HepG2 (cell line): ENCODE data around the gene IQCE. TPM values are rescaled to one million over a fixed set of nuclear protein-coding genes. Genes with fewer than 3 reads are reported as not detected.

ENCODE experiments used
- ARID4A ChIP-seq: sonication (generic); formaldehyde crosslinking; IDR thresholded peaks from 2 replicates; pipeline ENCODE4 v1.5.0; 2020; ENCODE audit warnings: mild to moderate bottlenecking, missing genetic modification reagents, borderline replicate concordance
- GPBP1L1 ChIP-seq: sonication (generic); formaldehyde crosslinking; IDR thresholded peaks from 2 replicates; pipeline ENCODE4 v1.5.0; 2020; ENCODE audit warnings: mild to moderate bottlenecking, missing genetic modification reagents
- HOXA3 ChIP-seq: sonication (generic); formaldehyde crosslinking; IDR thresholded peaks from 2 replicates; pipeline ENCODE4 v1.5.0; 2020; ENCODE audit warnings: missing genetic modification reagents
- KAT8 ChIP-seq: IDR thresholded peaks from 2 replicates; pipeline ENCODE4 v1.6.1; 2016; ENCODE audit warnings: missing genetic modification reagents, missing compliant biosample characterization
- MAFG ChIP-seq: sonication (generic); formaldehyde crosslinking; IDR thresholded peaks from 2 replicates; pipeline ENCODE4 v1.5.1; 2020; ENCODE audit warnings: mild to moderate bottlenecking, missing genetic modification reagents
- POGZ ChIP-seq: sonication (generic); formaldehyde crosslinking; IDR thresholded peaks from 2 replicates; pipeline ENCODE4 v1.4.0; 2020; ENCODE audit warnings: mild to moderate bottlenecking, missing genetic modification reagents
- POLR2G ChIP-seq: fragments of 200-400 bp; formaldehyde crosslinking; IDR thresholded peaks from 2 replicates; pipeline ENCODE4 v1.6.1; 2018; ENCODE audit warnings: mild to moderate bottlenecking, low read depth, low read length, moderate library complexity
- SAFB2 ChIP-seq: sonication (generic); formaldehyde crosslinking; IDR thresholded peaks from 2 replicates; pipeline ENCODE4 v1.5.1; 2020; ENCODE audit warnings: missing genetic modification reagents, low read depth, mild to moderate bottlenecking, borderline replicate concordance
- TARDBP ChIP-seq: sonication (generic); formaldehyde crosslinking; IDR thresholded peaks from 2 replicates; pipeline ENCODE4 v1.8.0; 2022; ENCODE audit warnings: mild to moderate bottlenecking, missing genetic modification reagents
- ZNF44 ChIP-seq: sonication (generic); formaldehyde crosslinking; IDR thresholded peaks from 2 replicates; pipeline ENCODE4 v1.5.1; 2020; ENCODE audit warnings: mild to moderate bottlenecking, missing genetic modification reagents
- ZNF451 ChIP-seq: sonication (generic); formaldehyde crosslinking; IDR thresholded peaks from 2 replicates; pipeline ENCODE4 v1.5.0; 2020; ENCODE audit warnings: mild to moderate bottlenecking, missing genetic modification reagents
- ZNF572 ChIP-seq: sonication (generic); formaldehyde crosslinking; IDR thresholded peaks from 2 replicates; pipeline ENCODE4 v1.5.1; 2020; ENCODE audit warnings: mild to moderate bottlenecking, missing genetic modification reagents
- ZNF775 ChIP-seq: sonication (generic); formaldehyde crosslinking; IDR thresholded peaks from 2 replicates; pipeline ENCODE4 v1.4.0; 2020; ENCODE audit warnings: missing genetic modification reagents, mild to moderate bottlenecking, moderate library complexity, borderline replicate concordance
- ZSCAN29 ChIP-seq: sonication (generic); formaldehyde crosslinking; conservative IDR thresholded peaks from 2 replicates; pipeline ENCODE4 v1.4.0; 2020; ENCODE audit warnings: mild to moderate bottlenecking, missing genetic modification reagents
- polyA plus RNA-seq, 8 experiments: library from polyadenylated mRNA; depleted of rRNA in 3 of 8; stranded (reverse) in 7 of 8; unstranded in 1 of 8; fragments of >200 nt; fragmentation: Illumina TruSeq in 4 of 8; extraction: Trizol in 4 of 8; gene quantifications; 2 replicates each; pipeline versions ENCODE4 v1.2.1 to v1.2.3, GENCODE V29; 2011 to 2016; ENCODE audit warnings: low read depth in 4 of 8, missing spikeins in 1 of 8, mixed read lengths in 1 of 8; ENCODE audit not compliant: insufficient read depth in 1 of 8
- total RNA-seq, 5 experiments: library from RNA; depleted of rRNA; stranded (reverse); fragments of >200 nt; fragmentation: Illumina TruSeq; extraction: Trizol; gene quantifications; 2 replicates each; pipeline ENCODE4 v1.2.3, GENCODE V29; 2016; ENCODE audit warnings: low read depth in 1 of 5
- TF ChIP-seq, protein P1 (sequence below): sonication (generic); formaldehyde crosslinking; IDR thresholded peaks from 2 replicates; pipeline ENCODE4 v1.5.0; 2020; ENCODE audit warnings: mild to moderate bottlenecking, missing genetic modification reagents, borderline replicate concordance
- TF ChIP-seq, protein P2 (sequence below): sonication (generic); formaldehyde crosslinking; conservative IDR thresholded peaks from 2 replicates; pipeline ENCODE4 v1.8.1; 2023; ENCODE audit warnings: missing genetic modification reagents

Gene IQCE
- total and polyA plus RNA-seq, 2 of the 13 experiments (the other 11 are each of a cell fraction or from before 2014, with no cell fraction given) = 1.5 to 2.5 TPM

- TF ChIP-seq, protein P1, sequence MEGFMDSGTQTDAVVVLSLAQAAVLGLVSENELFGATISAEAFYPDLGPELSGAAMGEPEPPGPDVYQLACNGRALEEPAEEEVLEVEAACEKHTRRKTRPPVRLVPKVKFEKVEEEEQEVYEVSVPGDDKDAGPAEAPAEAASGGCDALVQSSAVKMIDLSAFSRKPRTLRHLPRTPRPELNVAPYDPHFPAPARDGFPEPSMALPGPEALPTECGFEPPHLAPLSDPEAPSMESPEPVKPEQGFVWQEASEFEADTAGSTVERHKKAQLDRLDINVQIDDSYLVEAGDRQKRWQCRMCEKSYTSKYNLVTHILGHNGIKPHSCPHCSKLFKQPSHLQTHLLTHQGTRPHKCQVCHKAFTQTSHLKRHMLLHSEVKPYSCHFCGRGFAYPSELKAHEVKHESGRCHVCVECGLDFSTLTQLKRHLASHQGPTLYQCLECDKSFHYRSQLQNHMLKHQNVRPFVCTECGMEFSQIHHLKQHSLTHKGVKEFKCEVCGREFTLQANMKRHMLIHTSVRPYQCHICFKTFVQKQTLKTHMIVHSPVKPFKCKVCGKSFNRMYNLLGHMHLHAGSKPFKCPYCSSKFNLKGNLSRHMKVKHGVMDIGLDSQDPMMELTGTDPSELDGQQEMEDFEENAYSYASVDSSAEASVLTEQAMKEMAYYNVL (CRISPR knock-in tag) = no peak; the same call in 1 of the 2 replicates
- TF ChIP-seq KAT8 (CRISPR knock-in tag) = peak; percentile 85
- peak; percentile 59; the same call in 1 of the 2 replicates for TF ChIP-seq POGZ (CRISPR knock-in tag)
- peak; percentile 81; the same call in 1 of the 2 replicates for TF ChIP-seq TARDBP (CRISPR knock-in tag)
- peak; percentile 89 for TF ChIP-seq HOXA3 (CRISPR knock-in tag)
- no peak for TF ChIP-seq MAFG (CRISPR knock-in tag)
- no peak for TF ChIP-seq ZNF775
- no peak for TF ChIP-seq GPBP1L1
- TF ChIP-seq ZNF572 (CRISPR knock-in tag) = 0 out of 2 replicates have a peak, but pooled peaks have one; percentile 34
- peak; percentile 96 for TF ChIP-seq ZNF451 (CRISPR knock-in tag)
- peak; percentile 76; the same call in 1 of the 2 replicates for TF ChIP-seq ARID4A (CRISPR knock-in tag)
- TF ChIP-seq, protein P2, sequence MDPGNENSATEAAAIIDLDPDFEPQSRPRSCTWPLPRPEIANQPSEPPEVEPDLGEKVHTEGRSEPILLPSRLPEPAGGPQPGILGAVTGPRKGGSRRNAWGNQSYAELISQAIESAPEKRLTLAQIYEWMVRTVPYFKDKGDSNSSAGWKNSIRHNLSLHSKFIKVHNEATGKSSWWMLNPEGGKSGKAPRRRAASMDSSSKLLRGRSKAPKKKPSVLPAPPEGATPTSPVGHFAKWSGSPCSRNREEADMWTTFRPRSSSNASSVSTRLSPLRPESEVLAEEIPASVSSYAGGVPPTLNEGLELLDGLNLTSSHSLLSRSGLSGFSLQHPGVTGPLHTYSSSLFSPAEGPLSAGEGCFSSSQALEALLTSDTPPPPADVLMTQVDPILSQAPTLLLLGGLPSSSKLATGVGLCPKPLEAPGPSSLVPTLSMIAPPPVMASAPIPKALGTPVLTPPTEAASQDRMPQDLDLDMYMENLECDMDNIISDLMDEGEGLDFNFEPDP = no peak
- peak; percentile 52; the same call in 1 of the 2 replicates for TF ChIP-seq POLR2G
- no peak for TF ChIP-seq ZNF44 (CRISPR knock-in tag)
- no peak for TF ChIP-seq ZSCAN29 (CRISPR knock-in tag)
- peak; percentile 88; the same call in 1 of the 2 replicates for TF ChIP-seq SAFB2 (CRISPR knock-in tag)
Observed at GRCh38 chr7:2663121-2663886, 104.5 kb downstream of the IQCE start (continued).
